Measurements from ENCODE around the gene SLC12A1.
A peak's percentile ranks its signal among the peaks of the same experiment; 100 is the strongest.

SLC12A1 gene

GRCh38 chr15:48176112-48176511 lies 30.0 kb upstream of the SLC12A1 start:
- peaks cover 31% of the 10 kb centered on the region for H3K4me1 ChIP-seq (ENCODE audit: low read depth, poor library complexity, severe bottlenecking)
- H3K79me2 ChIP-seq (ENCODE audit: insufficient read depth, low read depth) = peaks cover 58% of the 10 kb centered on the region
- no peak overlapping the region for H3K4me3 ChIP-seq (IDR thresholded peaks at IDR 0.05; ENCODE audit: insufficient read depth, low read depth, low read length)
- H3K36me3 ChIP-seq (ENCODE audit: insufficient read depth) = no peaks in the 10 kb centered on the region
- no peaks in the 10 kb centered on the region for H3K27me3 ChIP-seq (ENCODE audit: insufficient read depth, low read depth)
- no peak overlapping the region for H3K4me2 ChIP-seq
- no peak overlapping the region for H3K9ac ChIP-seq
- H2AFZ ChIP-seq (ENCODE audit: low read depth) = no peak overlapping the region
- H4K20me1 ChIP-seq (ENCODE audit: insufficient read depth) = no peaks in the 10 kb centered on the region
- no peak for TF ChIP-seq CTCF (conservative IDR thresholded peaks at IDR 0.05; ENCODE audit: low read depth, low read length)
- no peak overlapping the region for H3K27ac ChIP-seq

- Histone ChIP-seq H4K20me1 (ENCODE audit: insufficient read depth) (no peaks in the 10 kb centered on the region), H3K4me1 (ENCODE audit: low read depth, poor library complexity, severe bottlenecking) (peaks cover 31% of the 10 kb centered on the region), H3K4me3 (IDR thresholded peaks at IDR 0.05; ENCODE audit: insufficient read depth, low read depth, low read length) (no peak overlapping the region), H3K27me3 (ENCODE audit: insufficient read depth, low read depth) (no peaks in the 10 kb centered on the region), H3K4me2 (peak overlapping the region; percentile 93), H3K9ac (peak overlapping the region; percentile 98), H3K27ac (no peak overlapping the region; the same call in 1 of the 2 replicates), H3K36me3 (ENCODE audit: insufficient read depth) (no peaks in the 10 kb centered on the region), H2AFZ (ENCODE audit: low read depth) (no peak overlapping the region), H3K79me2 (ENCODE audit: insufficient read depth, low read depth) (peaks cover 55% of the 10 kb centered on the region)
- TF ChIP-seq CTCF (conservative IDR thresholded peaks at IDR 0.05; ENCODE audit: low read depth, low read length) = no peak
Measured at GRCh38 chr15:48176957-48177356, 29.1 kb upstream of the SLC12A1 start.

- H4K20me1 ChIP-seq (ENCODE audit: insufficient read depth) = no peaks in the 10 kb centered on the region
- peaks cover 51% of the 10 kb centered on the region for H3K79me2 ChIP-seq (ENCODE audit: insufficient read depth, low read depth)
- peak overlapping the region; percentile 98 for H3K9ac ChIP-seq
- TF ChIP-seq CTCF (conservative IDR thresholded peaks at IDR 0.05; ENCODE audit: low read depth, low read length) = no peak
- peaks cover 28% of the 10 kb centered on the region for H3K4me1 ChIP-seq (ENCODE audit: low read depth, poor library complexity, severe bottlenecking)
- H3K4me2 ChIP-seq = peak overlapping the region; percentile 93
- H3K36me3 ChIP-seq (ENCODE audit: insufficient read depth) = no peaks in the 10 kb centered on the region
- H3K4me3 ChIP-seq (IDR thresholded peaks at IDR 0.05; ENCODE audit: insufficient read depth, low read depth, low read length) = no peak overlapping the region
- H3K27me3 ChIP-seq (ENCODE audit: insufficient read depth, low read depth) = no peaks in the 10 kb centered on the region
- H3K27ac ChIP-seq = peak overlapping the region; percentile 92
- peak overlapping the region; percentile 92 for H2AFZ ChIP-seq (ENCODE audit: low read depth)
Measured at GRCh38 chr15:48177383-48177765, 28.7 kb upstream of the SLC12A1 start.

GRCh38 chr15:48177766-48178647 lies 28.1 kb upstream of the SLC12A1 start, which contains the start of gene MYEF2:
Gene MYEF2, minus strand, starts transcription at chr15:48178295. Its CDS starts 58 bp downstream, at chr15:48178237.
- H4K20me1 ChIP-seq (ENCODE audit: insufficient read depth) = no peaks in the 10 kb centered on the region
- H3K9ac ChIP-seq = peak within 1 kb of the TSS; percentile 98
- peak within 1 kb of the TSS; percentile 92 for H3K27ac ChIP-seq
- H2AFZ ChIP-seq (ENCODE audit: low read depth) = peak within 1 kb of the TSS; percentile 92
- peak within 1 kb of the TSS; percentile 93 for H3K4me2 ChIP-seq
- no peak within 1 kb of the TSS for H3K4me3 ChIP-seq (IDR thresholded peaks at IDR 0.05; ENCODE audit: insufficient read depth, low read depth, low read length)
- no peaks in the 10 kb centered on the region for H3K36me3 ChIP-seq (ENCODE audit: insufficient read depth)
- H3K27me3 ChIP-seq (ENCODE audit: insufficient read depth, low read depth) = no peaks in the 10 kb centered on the region
- H3K79me2 ChIP-seq (ENCODE audit: insufficient read depth, low read depth) = peaks cover 44% of the 10 kb centered on the region
- H3K4me1 ChIP-seq (ENCODE audit: low read depth, poor library complexity, severe bottlenecking) = peaks cover 25% of the 10 kb centered on the region
- TF ChIP-seq CTCF (conservative IDR thresholded peaks at IDR 0.05; ENCODE audit: low read depth, low read length) = no peak
